Lung (tissue), 12 donors: ENCODE data around the gene ASB11. TPM values are rescaled to one million over a fixed set of nuclear protein-coding genes. Genes with fewer than 3 reads are reported as not detected.
"Not testable (repeated sequence)": the region's sequence is repeated elsewhere in the genome, so short reads cannot be mapped to it uniquely, and the experiment has no call there.

ENCODE experiments used
- ATAC-seq: fragments of 200-7000 bp; cut with Tn5 transposase; one replicate; pipeline ENCODE4 v1.9.1; 2020; ENCODE audit warnings: moderate number of reproducible peaks; ENCODE audit not compliant: insufficient read depth, low FRiP score
- DNase-seq, 3 donors: peaks; one replicate each; pipeline ENCODE4 v3.0.0-alpha.2; 2013 to 2017
- H3K27ac ChIP-seq, 2 donors: one replicate each; pipeline ENCODE4 v1.5.1; 2013; ENCODE audit warnings: mild to moderate bottlenecking in 2 of 2, moderate library complexity in 2 of 2, control low read depth in 1 of 2, inconsistent platforms in 1 of 2, low read depth in 1 of 2, low read length in 1 of 2
- H3K27me3 ChIP-seq, 3 donors: one replicate each; pipeline ENCODE4 v1.5.1; 2013; ENCODE audit warnings: low read length in 2 of 3; ENCODE audit not compliant: control insufficient read depth in 3 of 3, insufficient read depth in 3 of 3
- H3K36me3 ChIP-seq, 4 donors: one replicate each; pipeline ENCODE4 v1.5.1; 2013; ENCODE audit warnings: low read length in 4 of 4, mild to moderate bottlenecking in 1 of 4, moderate library complexity in 1 of 4; ENCODE audit not compliant: control insufficient read depth in 4 of 4, insufficient read depth in 4 of 4
- H3K4me1 ChIP-seq, 5 donors: one replicate each; pipeline ENCODE4 v1.5.1; 2013; ENCODE audit warnings: low read length in 5 of 5, mild to moderate bottlenecking in 2 of 5, moderate library complexity in 1 of 5; ENCODE audit not compliant: control insufficient read depth in 5 of 5, insufficient read depth in 5 of 5
- H3K4me3 ChIP-seq: one replicate; pipeline ENCODE4 v1.5.1; 2013; ENCODE audit warnings: mild to moderate bottlenecking, control low read depth, moderate library complexity
- H3K9ac ChIP-seq, 2 donors: one replicate each; pipeline ENCODE4 v1.5.1; 2013; ENCODE audit warnings: low read length in 2 of 2, control low read depth in 1 of 2; ENCODE audit not compliant: insufficient read depth in 1 of 2
- H3K9me3 ChIP-seq, 4 donors: one replicate each; pipeline ENCODE4 v1.5.1; 2013; ENCODE audit warnings: low read length in 3 of 4, mild to moderate bottlenecking in 1 of 4, moderate library complexity in 1 of 4; ENCODE audit not compliant: control insufficient read depth in 4 of 4, insufficient read depth in 3 of 4
- WGBS, 2 donors: extraction: QIAGEN DNeasy Blood & Tissue Kit; methylation state at CpG; one replicate each; pipeline ENCODE4 v1.1.7; 2013; 5-methylcytosine and 5-hydroxymethylcytosine counted together
- polyA plus RNA-seq, 2 donors: library from polyadenylated mRNA; stranded (reverse); fragments of 200-250 nt; gene quantifications; one replicate each; pipeline ENCODE4 v1.2.1, GENCODE V29; 2013
- total RNA-seq, 2 donors: library from RNA; depleted of rRNA in 1 of 2; stranded (reverse); fragments of >200 nt in 1 of 2; gene quantifications; one replicate each; pipeline ENCODE4 v1.2.1, GENCODE V29; 2014 to 2021
- TF ChIP-seq, protein P1 (sequence below): IDR thresholded peaks from 2 replicates; pipeline ENCODE4 v1.5.1; 2012; ENCODE audit warnings: mild to moderate bottlenecking; ENCODE audit errors: control extremely low read depth, extremely low read depth
- donor health status: control.
- donor health status: control.
- donor health status: Bipolar disorder and iron deficiency.
- donor health status: healthy.
- donor health status: DM: yes; HTN: yes; CAD: no.

ASB11 gene
- total and polyA plus RNA-seq, 4 donors = 0.06 to 0.34 (median 0.06) TPM; not detected in 1

DNA sequence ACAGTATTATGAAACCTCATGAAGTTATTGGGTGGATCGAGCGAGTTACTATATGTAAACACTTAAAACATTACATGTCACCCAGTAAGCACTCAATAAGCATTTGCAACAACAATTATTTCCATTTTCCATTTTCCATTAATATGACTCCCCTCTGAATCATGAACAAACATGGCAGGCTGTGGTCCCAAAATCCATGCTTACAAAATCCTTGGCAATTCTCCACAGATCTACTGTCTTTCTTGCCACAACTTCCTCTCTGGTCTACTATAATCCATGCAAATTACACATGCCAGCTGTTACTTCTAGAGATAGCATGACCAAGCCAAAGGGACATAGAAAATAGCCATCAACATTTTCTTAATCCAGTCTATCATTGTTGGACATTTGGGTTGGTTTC lies 22.0 kb downstream of the ASB11 start:
- Histone ChIP-seq H3K27ac (no peak overlapping the region), H3K4me1 (peaks cover 0 to 2% (median 0%) of the 10 kb centered on the region in 5 donors), H3K9ac (no peak overlapping the region), H3K36me3 (no peaks in the 10 kb centered on the region), H3K9me3 (peaks cover 0 to 2% (median 0%) of the 10 kb centered on the region in 4 donors), H3K27me3 (peaks cover 3 to 26% (median 17%) of the 10 kb centered on the region in 3 donors), H3K4me3 (no peak overlapping the region)
- DNase-seq (no peak), ATAC-seq (no peak)
- WGBS, 2 donors = 85 to 88% methylated on average over 2 of the region's 2 CpGs
- TF ChIP-seq, protein P1, sequence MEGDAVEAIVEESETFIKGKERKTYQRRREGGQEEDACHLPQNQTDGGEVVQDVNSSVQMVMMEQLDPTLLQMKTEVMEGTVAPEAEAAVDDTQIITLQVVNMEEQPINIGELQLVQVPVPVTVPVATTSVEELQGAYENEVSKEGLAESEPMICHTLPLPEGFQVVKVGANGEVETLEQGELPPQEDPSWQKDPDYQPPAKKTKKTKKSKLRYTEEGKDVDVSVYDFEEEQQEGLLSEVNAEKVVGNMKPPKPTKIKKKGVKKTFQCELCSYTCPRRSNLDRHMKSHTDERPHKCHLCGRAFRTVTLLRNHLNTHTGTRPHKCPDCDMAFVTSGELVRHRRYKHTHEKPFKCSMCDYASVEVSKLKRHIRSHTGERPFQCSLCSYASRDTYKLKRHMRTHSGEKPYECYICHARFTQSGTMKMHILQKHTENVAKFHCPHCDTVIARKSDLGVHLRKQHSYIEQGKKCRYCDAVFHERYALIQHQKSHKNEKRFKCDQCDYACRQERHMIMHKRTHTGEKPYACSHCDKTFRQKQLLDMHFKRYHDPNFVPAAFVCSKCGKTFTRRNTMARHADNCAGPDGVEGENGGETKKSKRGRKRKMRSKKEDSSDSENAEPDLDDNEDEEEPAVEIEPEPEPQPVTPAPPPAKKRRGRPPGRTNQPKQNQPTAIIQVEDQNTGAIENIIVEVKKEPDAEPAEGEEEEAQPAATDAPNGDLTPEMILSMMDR = no peak

DNA sequence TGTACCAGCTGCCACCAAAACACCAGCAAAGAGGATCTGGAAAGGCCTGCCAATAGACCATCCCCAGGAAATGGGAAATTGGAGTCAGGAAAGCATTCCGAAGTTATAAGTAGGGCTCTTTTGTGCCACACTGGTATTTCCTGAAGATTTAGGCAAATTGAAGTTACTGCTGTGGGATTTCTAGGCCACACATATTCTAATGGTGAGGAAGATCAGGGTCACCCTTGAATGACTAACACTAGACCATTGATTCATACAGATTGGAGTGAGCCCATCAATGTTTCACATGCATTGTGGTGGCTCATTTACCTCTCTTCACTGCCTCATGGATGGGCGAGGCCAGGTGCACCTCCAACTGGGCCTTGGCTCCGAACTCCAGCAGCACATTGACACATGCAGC lies 22.6 kb downstream of the ASB11 start:
- H3K36me3 ChIP-seq = no peaks in the 10 kb centered on the region
- peaks cover 0 to 2% (median 0%) of the 10 kb centered on the region in 5 donors for H3K4me1 ChIP-seq
- H3K9me3 ChIP-seq = peaks cover 0 to 2% (median 0%) of the 10 kb centered on the region in 4 donors
- ATAC-seq = no peak
- DNase-seq = no peak
- 84 to 97% methylated on average over 3 of the region's 3 CpGs for WGBS, 2 donors
- peaks cover 3 to 27% (median 17%) of the 10 kb centered on the region in 3 donors for H3K27me3 ChIP-seq
- H3K4me3 ChIP-seq = no peak overlapping the region
- TF ChIP-seq, protein P1 = no peak
- H3K27ac ChIP-seq = no peak overlapping the region
- H3K9ac ChIP-seq = no peak overlapping the region

DNA sequence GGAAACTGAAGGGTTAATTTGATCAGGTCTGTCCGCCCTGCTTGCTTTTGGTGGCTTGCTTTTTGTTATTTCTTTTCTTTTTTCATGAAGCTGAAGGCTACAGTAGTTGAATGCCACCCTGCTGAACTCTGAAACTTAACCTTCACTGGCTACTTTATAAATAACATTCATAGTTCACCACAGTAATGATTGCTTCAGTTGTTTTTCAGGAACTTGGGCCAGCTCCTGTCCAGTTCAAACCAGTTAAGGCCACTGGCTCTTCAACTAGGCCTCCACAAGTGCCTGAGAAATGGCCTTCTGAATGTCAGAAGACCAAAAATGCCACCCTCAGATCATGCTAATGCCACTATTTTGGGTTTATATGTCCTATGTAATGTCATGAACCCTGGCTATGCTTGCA lies 37.8 kb downstream of the ASB11 start:
- no peak for DNase-seq
- no peak for ATAC-seq
- Histone ChIP-seq H3K4me3 (no peak overlapping the region), H3K9me3 (peaks cover 0 to 6% (median 0%) of the 10 kb centered on the region in 4 donors), H3K4me1 (no peaks in the 10 kb centered on the region), H3K9ac (no peak overlapping the region), H3K27me3 (peaks cover 0 to 20% (median 11%) of the 10 kb centered on the region in 3 donors), H3K27ac (no peak overlapping the region), H3K36me3 (no peaks in the 10 kb centered on the region)
- TF ChIP-seq, protein P1 = no peak
- WGBS, 2 donors = 24 to 86% methylated on average over 1 of the region's 1 CpG

DNA sequence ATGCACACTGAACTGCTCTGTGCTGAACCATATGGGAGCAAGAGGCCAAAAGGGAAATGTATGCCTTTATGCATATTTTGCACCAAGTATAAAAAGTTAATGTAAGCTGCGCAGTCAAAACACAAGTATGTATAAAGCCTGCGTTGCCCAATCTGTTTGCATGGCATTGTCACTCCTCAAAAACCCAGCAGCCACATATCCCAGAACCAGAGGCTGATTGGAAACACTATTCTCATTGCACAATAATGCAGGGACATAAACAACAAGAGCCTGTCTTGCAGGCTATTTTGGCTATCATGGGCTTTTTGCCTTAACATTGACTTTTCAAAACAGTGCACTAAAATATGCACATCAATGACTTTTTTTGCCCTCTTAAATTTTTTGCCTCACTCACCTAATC lies 40.5 kb downstream of the ASB11 start:
- TF ChIP-seq, protein P1 = no peak
- Histone ChIP-seq H3K4me1 (peaks cover 0 to 2% (median 0%) of the 10 kb centered on the region in 5 donors), H3K9ac (no peak overlapping the region), H3K27me3 (peaks cover 0 to 20% (median 9%) of the 10 kb centered on the region in 3 donors), H3K4me3 (no peak overlapping the region), H3K36me3 (no peaks in the 10 kb centered on the region), H3K27ac (no peak overlapping the region), H3K9me3 (peaks cover 0 to 6% (median 0%) of the 10 kb centered on the region in 4 donors)
- ATAC-seq = no peak
- WGBS, 2 donors = 85 to 97% methylated on average over 2 of the region's 2 CpGs
- peak in 2 of 3 donors; percentile 30 to 62 for DNase-seq

DNA sequence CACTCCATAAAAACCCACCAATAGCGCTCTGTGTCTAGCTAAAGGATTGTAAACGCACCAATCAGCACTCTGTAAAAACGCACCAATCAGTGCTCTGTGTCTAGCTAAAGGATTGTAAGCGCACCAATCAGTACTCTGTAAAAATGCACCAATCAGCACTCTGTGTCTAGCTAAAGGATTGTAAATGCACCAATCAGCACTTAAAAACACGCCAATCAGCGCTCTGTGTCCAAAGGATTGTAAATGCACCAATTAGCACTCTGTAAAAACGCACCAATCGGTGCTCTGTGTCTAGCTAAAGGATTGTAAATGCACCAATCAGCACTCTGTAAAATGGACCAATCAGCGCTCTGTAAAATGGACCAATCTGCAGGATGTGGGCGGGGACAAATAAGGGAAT lies 42.2 kb downstream of the ASB11 start:
- H3K27ac ChIP-seq, ATAC-seq, H3K4me3 ChIP-seq, H3K4me1 ChIP-seq, H3K9me3 ChIP-seq, H3K9ac ChIP-seq, H3K36me3 ChIP-seq, DNase-seq: not testable (repeated sequence)
- peaks cover 0 to 20% (median 3%) of the 10 kb centered on the region in 3 donors for H3K27me3 ChIP-seq
- 90 to 99% methylated on average over 10 of the region's 10 CpGs for WGBS, 2 donors
